Urinary bladder (tissue), 4 donors: ENCODE measurements around the gene BHLHE41. TPM values are rescaled to one million over a fixed set of nuclear protein-coding genes. Genes with fewer than 3 reads are reported as not detected.
A peak's percentile ranks its signal among the peaks of the same experiment; 100 is the strongest.

Source experiments
- DNase-seq: peaks from one replicate; pipeline ENCODE4 v3.0.0-alpha.2; 2015; ENCODE audit errors: extremely low spot score
- H3K27ac ChIP-seq: one replicate; pipeline ENCODE4 v1.5.1; 2013; ENCODE audit warnings: low read depth, mild to moderate bottlenecking, moderate library complexity
- H3K36me3 ChIP-seq: one replicate; pipeline ENCODE4 v1.6.1; 2013; ENCODE audit warnings: mild to moderate bottlenecking, moderate library complexity; ENCODE audit not compliant: insufficient read depth
- H3K4me1 ChIP-seq: one replicate; pipeline ENCODE4 v1.6.1; 2013; ENCODE audit warnings: mild to moderate bottlenecking, moderate library complexity; ENCODE audit not compliant: insufficient read depth
- H3K4me3 ChIP-seq: one replicate; pipeline ENCODE4 v1.5.1; 2013; ENCODE audit warnings: low read depth, low read length
- WGBS: extraction: QIAGEN DNeasy Blood & Tissue Kit; methylation state at CpG from one replicate; pipeline ENCODE4 v1.1.7; 2013; 5-methylcytosine and 5-hydroxymethylcytosine counted together
- polyA plus RNA-seq: library from polyadenylated mRNA; stranded (reverse); fragments of 200-250 nt; gene quantifications from one replicate; pipeline ENCODE4 v1.2.3, GENCODE V29; 2013
- total RNA-seq: library from RNA; depleted of rRNA; stranded (reverse); fragments of >200 nt; gene quantifications from one replicate; pipeline ENCODE4 v1.2.3, GENCODE V29; 2014
- donor health status: healthy with polysubstance abuse.
- donor health status: healthy.

The BHLHE41 gene
- total and polyA plus RNA-seq, 2 donors = 3.5 to 10.1 TPM

GRCh38 chr12:26116829-26117715, 7.8 kb downstream of the BHLHE41 start:
- Histone ChIP-seq H3K36me3 (no peaks in the 10 kb centered on the region), H3K27ac (no peak overlapping the region), H3K4me3 (no peak overlapping the region), H3K4me1 (no peaks in the 10 kb centered on the region)
- WGBS = 69% methylated on average over 6 of the region's 6 CpGs
- no peak for DNase-seq

GRCh38 chr12:26114720-26115401, 10.0 kb downstream of the BHLHE41 start:
- 32% methylated on average over 13 of the region's 13 CpGs for WGBS
- no peaks in the 10 kb centered on the region for H3K4me1 ChIP-seq
- H3K4me3 ChIP-seq = peak overlapping the region; percentile 28
- H3K27ac ChIP-seq = peak overlapping the region; percentile 73
- no peak for DNase-seq
- H3K36me3 ChIP-seq = no peaks in the 10 kb centered on the region

- H3K4me3 ChIP-seq = peak overlapping the region; percentile 28
- no peaks in the 10 kb centered on the region for H3K4me1 ChIP-seq
- DNase-seq = no peak
- H3K27ac ChIP-seq = peak overlapping the region; percentile 95
- 1% methylated on average over 72 of the region's 72 CpGs for WGBS
- H3K36me3 ChIP-seq = no peaks in the 10 kb centered on the region
Measured at GRCh38 chr12:26113853-26114719, 10.8 kb downstream of the BHLHE41 start.

GRCh38 chr12:26113181-26113654, 11.6 kb downstream of the BHLHE41 start:
- Histone ChIP-seq H3K27ac (no peak overlapping the region), H3K4me3 (no peak overlapping the region), H3K36me3 (no peaks in the 10 kb centered on the region), H3K4me1 (no peaks in the 10 kb centered on the region)
- WGBS = 35% methylated on average over 6 of the region's 6 CpGs
- DNase-seq = no peak

- no peak for DNase-seq
- 80% methylated on average over 8 of the region's 8 CpGs for WGBS
- no peaks in the 10 kb centered on the region for H3K36me3 ChIP-seq
- H3K4me3 ChIP-seq = no peak overlapping the region
- no peak overlapping the region for H3K27ac ChIP-seq
- no peaks in the 10 kb centered on the region for H3K4me1 ChIP-seq
Measured at GRCh38 chr12:26112703-26113147, 12.1 kb downstream of the BHLHE41 start.

GRCh38 chr12:26112232-26112631, 12.6 kb downstream of the BHLHE41 start:
- Histone ChIP-seq H3K4me3 (no peak overlapping the region), H3K4me1 (no peaks in the 10 kb centered on the region), H3K27ac (no peak overlapping the region), H3K36me3 (no peaks in the 10 kb centered on the region)
- WGBS = 77% methylated on average over 6 of the region's 6 CpGs
- no peak for DNase-seq

GRCh38 chr12:26109343-26109881, 15.4 kb downstream of the BHLHE41 start:
- Histone ChIP-seq H3K36me3 (no peaks in the 10 kb centered on the region), H3K4me1 (no peaks in the 10 kb centered on the region), H3K27ac (no peak overlapping the region), H3K4me3 (no peak overlapping the region)
- WGBS = 64% methylated on average over 10 of the region's 10 CpGs
- DNase-seq = no peak

- WGBS = 79% methylated on average over 2 of the region's 2 CpGs
Measured at GRCh38 chr12:26108915-26109314, 15.9 kb downstream of the BHLHE41 start.

GRCh38 chr12:26106347-26106746, 18.5 kb downstream of the BHLHE41 start:
- peaks cover 1% of the 10 kb centered on the region for H3K36me3 ChIP-seq
- no peaks in the 10 kb centered on the region for H3K4me1 ChIP-seq
- DNase-seq = no peak
- 67% methylated on average over 4 of the region's 4 CpGs for WGBS
- no peak overlapping the region for H3K4me3 ChIP-seq
- H3K27ac ChIP-seq = no peak overlapping the region

More at GRCh38 chr12:26108915-26109314, 15.9 kb downstream of the BHLHE41 start:
- Histone ChIP-seq H3K4me3 (no peak overlapping the region), H3K4me1 (no peaks in the 10 kb centered on the region), H3K27ac (no peak overlapping the region), H3K36me3 (peaks cover under 1% of the 10 kb centered on the region)
- no peak for DNase-seq

GRCh38 chr12:26102953-26103352, 21.9 kb downstream of the BHLHE41 start:
- no peak for DNase-seq
- Histone ChIP-seq H3K4me3 (no peak overlapping the region), H3K36me3 (peaks cover 1% of the 10 kb centered on the region), H3K27ac (no peak overlapping the region), H3K4me1 (no peaks in the 10 kb centered on the region)
- WGBS = 69% methylated on average over 5 of the region's 5 CpGs

- WGBS = 65% methylated on average over 4 of the region's 4 CpGs
- DNase-seq = no peak
- Histone ChIP-seq H3K27ac (no peak overlapping the region), H3K4me3 (no peak overlapping the region), H3K36me3 (peaks cover 1% of the 10 kb centered on the region), H3K4me1 (no peaks in the 10 kb centered on the region)
Measured at GRCh38 chr12:26101763-26102162, 23.1 kb downstream of the BHLHE41 start.

GRCh38 chr12:26101350-26101734, 23.5 kb downstream of the BHLHE41 start:
- WGBS = 56% methylated on average over 3 of the region's 3 CpGs
- DNase-seq = peak; percentile 82

More at GRCh38 chr12:26101350-26101734, 23.5 kb downstream of the BHLHE41 start:
- Histone ChIP-seq H3K36me3 (peaks cover 1% of the 10 kb centered on the region), H3K4me1 (no peaks in the 10 kb centered on the region), H3K27ac (no peak overlapping the region), H3K4me3 (no peak overlapping the region)
